Stimulated activated CD4-positive, alpha-beta T cell treated with anti-CD3 and anti-CD28 coated beads, TNF-alpha, amount 100 ng/mL, for 1 hour (primary cell): ENCODE data around the gene AARS2.

Experiments
- DNase-seq, 3 donors: peaks; one replicate each; pipeline ENCODE4 v3.0.0-alpha.2; 2020; ENCODE audit warnings: low read depth in 3 of 3, low spot score in 1 of 3

AARS2 gene

GRCh38 chr6:44276667-44277640, 36.2 kb downstream of the AARS2 start:
- no peak for DNase-seq

- DNase-seq: no peak
These were observed 37.1 kb downstream of the AARS2 start for GRCh38 chr6:44275749-44276648.

GRCh38 chr6:44275271-44275748, 37.8 kb downstream of the AARS2 start:
- DNase-seq: no peak

DNA sequence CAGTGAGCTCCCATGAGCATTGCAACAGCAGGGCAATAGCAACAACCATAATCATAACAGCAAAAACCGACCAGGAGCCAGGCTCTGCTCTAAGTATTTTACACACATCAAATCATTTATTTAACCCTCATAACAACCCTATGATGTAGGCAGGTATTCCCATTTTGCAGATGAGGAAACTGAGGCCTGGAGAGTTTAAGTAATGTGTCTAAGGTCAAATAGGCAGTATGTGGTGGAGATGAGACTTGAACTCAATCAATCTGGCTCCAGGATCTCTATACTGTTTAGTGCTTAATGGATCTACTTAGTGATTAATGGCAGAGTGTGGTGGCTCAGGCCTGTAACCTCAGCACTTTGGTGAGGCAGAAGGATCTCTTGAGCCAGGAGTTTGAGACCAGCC, 39.5 kb downstream of the AARS2 start:
- no peak for DNase-seq

DNA sequence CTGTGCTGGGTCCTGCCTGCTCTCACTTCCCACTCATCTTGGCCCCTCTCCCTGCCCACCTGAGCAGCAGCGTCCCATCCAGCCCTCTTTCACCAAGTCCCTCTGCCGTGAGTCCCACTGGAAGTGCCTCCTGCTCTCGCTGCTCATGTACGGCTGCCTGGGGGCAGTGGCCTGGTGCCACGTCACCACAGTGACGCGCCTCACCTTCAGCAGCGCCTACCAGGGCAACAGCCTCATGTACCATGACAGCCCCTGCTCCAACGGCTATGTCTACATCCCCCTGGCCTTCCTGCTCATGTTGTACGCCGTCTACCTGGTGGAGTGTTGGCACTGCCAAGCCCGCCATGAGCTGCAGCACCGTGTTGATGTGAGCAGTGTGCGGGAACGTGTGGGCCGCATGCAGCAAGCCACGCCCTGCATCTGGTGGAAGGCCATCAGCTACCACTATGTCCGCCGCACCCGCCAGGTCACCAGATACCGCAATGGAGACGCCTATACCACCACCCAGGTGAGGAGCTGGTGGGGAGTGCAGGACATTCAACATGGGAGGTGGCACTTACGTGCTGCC, 40.1 kb downstream of the AARS2 start:
- DNase-seq: no peak

GRCh38 chr6:44272529-44272928, 40.6 kb downstream of the AARS2 start:
- DNase-seq: no peak

DNA sequence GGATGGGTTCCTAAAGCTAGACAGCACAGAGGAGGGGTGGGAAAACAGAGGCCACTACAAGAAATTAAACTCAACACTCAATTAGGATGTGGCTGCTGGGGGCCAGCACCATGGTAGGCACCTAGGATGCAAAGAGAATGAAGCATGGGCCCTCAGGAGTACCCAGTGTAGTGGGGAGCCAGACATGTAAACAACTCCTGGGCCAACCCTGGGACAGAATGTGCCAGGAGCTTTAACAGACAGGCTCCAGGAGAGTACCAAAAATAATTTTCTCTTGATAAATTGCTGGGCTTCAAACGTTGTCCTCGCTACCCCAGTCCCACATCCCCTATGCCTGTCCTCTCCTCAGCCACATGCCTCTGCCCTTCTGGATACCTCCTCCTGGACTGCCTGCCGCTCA, 41.2 kb downstream of the AARS2 start:
- no peak for DNase-seq

DNA sequence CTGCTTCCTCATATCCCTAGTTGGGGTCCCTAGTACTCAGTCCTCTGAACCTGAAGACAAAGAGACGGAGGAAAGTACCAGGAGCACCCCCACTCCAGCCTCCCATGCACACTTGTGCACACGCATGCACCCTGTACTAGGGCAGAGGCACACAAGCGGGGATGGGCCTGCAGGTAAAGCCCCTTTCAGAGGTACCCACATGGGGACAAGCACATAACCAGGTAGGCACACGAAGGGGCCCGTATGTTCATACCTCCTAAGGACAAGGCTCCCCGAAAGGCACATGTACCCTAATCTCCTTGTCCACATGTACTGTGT, 41.8 kb downstream of the AARS2 start:
- no peak for DNase-seq

GRCh38 chr6:44270526-44271405, 42.4 kb downstream of the AARS2 start:
- DNase-seq: no peak

DNA sequence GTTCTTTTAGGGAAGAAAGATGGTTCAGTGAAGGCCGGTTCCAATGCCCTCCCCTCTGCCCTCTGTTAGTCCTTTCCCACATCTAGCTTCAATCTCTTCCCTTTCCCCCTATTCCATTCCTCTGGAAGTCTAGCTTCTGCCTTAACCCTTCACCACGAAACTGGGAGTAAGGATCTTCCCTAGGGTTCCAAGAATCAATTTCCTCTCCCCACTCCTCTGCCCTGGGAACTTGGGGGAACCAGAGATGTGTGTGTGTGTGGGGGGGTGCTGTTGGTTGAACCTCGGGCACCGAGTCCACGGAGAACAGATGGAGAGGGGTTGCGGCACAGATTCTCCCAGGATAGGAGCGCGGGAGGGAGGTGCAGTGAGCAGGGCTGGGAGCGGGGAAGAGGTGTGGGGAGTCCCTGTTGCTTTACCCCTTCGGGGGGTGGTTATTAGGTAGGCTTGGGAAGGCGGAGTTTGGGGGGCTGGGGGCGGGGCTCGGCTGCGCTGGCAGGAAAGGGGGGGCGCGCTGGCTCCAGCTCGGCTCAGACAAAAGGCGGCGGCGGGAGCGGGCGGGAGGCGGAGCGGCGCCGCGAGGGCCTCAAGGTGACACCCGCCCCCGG, 43.1 kb downstream of the AARS2 start, which contains the start of gene TMEM151B:
TSS of gene TMEM151B (plus strand) at position 530 of the 605 bp plus-strand sequence. CDS start 293 bp downstream, outside the sequence.
- no peak for DNase-seq

DNA sequence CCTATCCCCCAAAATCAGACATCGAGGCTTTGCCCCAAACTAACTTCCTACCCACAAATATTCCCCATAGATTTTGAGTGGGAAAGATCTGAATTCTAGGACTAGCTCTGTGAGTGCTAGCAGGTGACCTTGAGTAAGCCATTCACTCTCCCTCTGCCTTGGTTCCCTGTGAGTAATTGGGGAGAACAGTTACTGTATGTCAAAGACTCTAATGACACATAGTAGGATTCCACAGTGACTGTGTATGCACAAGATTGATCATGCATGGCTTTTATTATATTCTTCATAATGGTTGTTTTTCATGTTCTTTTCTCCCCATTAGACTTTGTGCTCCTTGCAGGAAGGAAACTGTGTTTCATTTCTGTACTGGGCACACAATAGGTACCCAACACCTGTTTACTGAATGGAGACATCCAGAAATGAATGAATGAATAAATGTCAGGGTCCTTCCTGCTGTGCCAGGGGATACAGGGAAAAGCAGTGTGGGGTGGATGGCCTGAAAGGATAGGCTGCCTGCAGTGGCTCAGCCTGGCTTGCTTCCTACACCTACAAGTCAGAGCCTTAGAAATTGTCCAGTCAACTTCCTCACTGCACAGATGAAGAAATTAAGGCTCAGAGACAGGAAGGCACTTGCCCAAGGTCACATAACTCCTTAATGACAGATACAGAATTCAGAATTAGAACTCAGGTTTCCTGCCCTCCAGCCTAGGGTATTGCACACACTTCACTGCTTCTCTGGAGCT, 43.8 kb downstream of the AARS2 start:
- no peak for DNase-seq

- peak in 1 of 3 donors; percentile 49 for DNase-seq
These were observed 45.0 kb downstream of the AARS2 start for GRCh38 chr6:44268095-44268628.

GRCh38 chr6:44267252-44267651, 45.9 kb downstream of the AARS2 start:
- no peak for DNase-seq

DNA sequence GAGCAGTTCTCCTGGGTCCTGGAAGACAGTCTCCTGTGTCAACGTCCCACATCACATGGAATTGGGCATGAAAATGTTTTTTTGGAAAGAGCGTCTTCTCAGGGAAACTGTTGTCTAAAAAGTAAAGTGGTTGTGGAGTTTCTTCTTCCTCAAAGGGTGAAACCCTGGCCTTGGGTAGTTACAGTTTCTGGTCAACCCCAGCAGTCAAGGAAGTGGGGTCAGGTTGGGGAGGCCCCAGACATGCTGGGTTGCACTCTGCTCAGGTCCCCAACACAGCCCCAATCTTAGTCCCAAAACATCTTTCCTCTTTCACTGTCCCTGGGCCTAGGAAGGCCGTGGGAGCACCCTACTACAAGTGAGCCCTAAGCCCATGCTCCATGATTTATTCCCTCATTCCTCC, 46.8 kb downstream of the AARS2 start:
- no peak for DNase-seq

DNA sequence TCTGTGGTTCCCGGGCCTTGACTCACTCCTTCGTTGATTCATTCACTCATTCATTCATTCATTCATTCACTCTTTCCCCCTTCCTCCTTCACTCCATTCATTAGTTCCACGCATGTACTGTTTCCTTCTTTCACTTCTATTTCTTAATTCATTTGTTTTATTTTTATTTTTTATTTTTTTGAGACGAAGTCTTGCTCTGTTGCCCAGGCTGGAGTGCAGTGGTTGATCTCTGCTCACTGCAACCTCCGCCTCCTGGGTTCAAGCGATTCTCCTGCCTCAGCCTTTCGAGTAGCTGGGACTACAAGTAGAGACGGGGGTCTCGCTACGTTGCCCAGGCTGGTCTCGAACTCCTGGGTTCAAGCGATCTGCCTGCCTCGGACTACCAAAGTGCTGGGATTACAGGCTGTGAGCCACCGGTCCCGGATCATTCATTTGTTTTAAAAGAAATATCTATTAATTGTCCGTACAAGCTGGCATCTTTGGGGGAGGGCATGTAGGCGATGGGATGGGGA, 47.4 kb downstream of the AARS2 start:
- no peak for DNase-seq

- peak; percentile 88 to 99 (median 93) for DNase-seq
These were observed 48.0 kb downstream of the AARS2 start, which contains the start of gene NFKBIE for GRCh38 chr6:44265007-44265721. Gene NFKBIE, minus strand, starts transcription at chr6:44265551. Its CDS starts 205 bp downstream, at chr6:44265346.

DNA sequence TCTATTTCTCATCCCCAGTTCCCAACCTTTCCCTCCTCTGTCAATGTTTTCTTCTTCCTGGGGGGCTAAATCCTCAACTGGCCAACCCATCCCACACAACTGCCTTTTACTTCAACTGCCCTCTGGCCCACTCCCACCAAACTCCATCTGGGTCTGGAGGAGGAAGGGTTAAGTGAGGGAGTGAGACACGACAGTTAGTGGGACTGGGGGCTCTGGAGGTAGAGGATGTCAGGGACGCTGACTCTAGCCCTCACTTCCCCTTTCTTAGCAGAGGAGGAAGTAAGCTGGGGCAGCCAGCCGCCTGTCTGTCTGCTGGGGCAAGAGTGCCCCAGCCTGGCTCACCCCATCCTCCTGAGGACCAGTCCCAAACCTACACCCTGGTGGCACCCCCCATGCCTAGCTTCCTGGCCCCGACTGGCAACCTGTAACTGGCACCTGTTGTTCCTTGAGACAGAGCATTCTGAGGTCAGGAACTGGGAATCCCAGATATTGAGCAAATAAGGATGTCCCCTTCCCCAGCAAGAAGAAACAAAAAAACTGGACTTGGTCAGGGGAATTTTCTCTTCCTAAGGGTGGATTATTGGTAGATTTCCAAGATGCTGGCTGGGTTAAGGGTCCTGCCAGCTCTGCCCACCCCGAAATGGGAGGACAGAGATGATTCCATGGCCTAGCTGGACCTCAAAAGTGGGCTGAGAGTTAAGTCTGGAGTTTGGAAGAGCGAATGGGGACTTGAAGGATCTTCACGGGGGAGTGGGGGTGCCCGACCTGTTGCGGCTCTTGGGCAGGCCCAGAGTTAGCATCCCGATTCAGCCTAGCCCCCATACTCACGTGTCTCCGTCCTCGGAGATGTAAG, 48.8 kb downstream of the AARS2 start:
- no peak for DNase-seq
